ENCODE results near the gene GAS7.

Gene GAS7

GRCh38 chr17:10055262-10055975 lies 143.0 kb downstream of the GAS7 start:
- DNase-seq (ENCODE audit: low spot score): no peak
- in situ Hi-C loops (cut with MboI; ENCODE audit: low sequenced_read_pairs, unreplicated experiment): no loop called here
- TF ChIP-seq CTCF (IDR thresholded peaks at IDR 0.05; ENCODE audit: borderline replicate concordance, control extremely low read depth, extremely low read depth, insufficient read depth, missing control alignments): no peak

- TF ChIP-seq CTCF (IDR thresholded peaks at IDR 0.05; ENCODE audit: borderline replicate concordance, control extremely low read depth, extremely low read depth, insufficient read depth, missing control alignments): no peak
- in situ Hi-C loops (cut with MboI; ENCODE audit: low sequenced_read_pairs, unreplicated experiment): no loop called here
- no peak for DNase-seq (ENCODE audit: low spot score)
Measured at GRCh38 chr17:10053782-10054540, 144.4 kb downstream of the GAS7 start.

GRCh38 chr17:10052106-10052813 lies 146.1 kb downstream of the GAS7 start:
- no peak for TF ChIP-seq CTCF (IDR thresholded peaks at IDR 0.05; ENCODE audit: borderline replicate concordance, control extremely low read depth, extremely low read depth, insufficient read depth, missing control alignments)
- in situ Hi-C loops (cut with MboI; ENCODE audit: low sequenced_read_pairs, unreplicated experiment): no loop called here

GRCh38 chr17:10051112-10051511 lies 147.3 kb downstream of the GAS7 start:
- in situ Hi-C loops (cut with MboI; ENCODE audit: low sequenced_read_pairs, unreplicated experiment): no loop called here
- no peak for TF ChIP-seq CTCF (IDR thresholded peaks at IDR 0.05; ENCODE audit: borderline replicate concordance, control extremely low read depth, extremely low read depth, insufficient read depth, missing control alignments)
- no peak for DNase-seq (ENCODE audit: low spot score)

More at GRCh38 chr17:10052106-10052813, 146.1 kb downstream of the GAS7 start:
- DNase-seq (ENCODE audit: low spot score): no peak

GRCh38 chr17:10050597-10051101 lies 147.8 kb downstream of the GAS7 start:
- TF ChIP-seq CTCF (IDR thresholded peaks at IDR 0.05; ENCODE audit: borderline replicate concordance, control extremely low read depth, extremely low read depth, insufficient read depth, missing control alignments): no peak
- DNase-seq (ENCODE audit: low spot score): no peak
- in situ Hi-C loops (cut with MboI; ENCODE audit: low sequenced_read_pairs, unreplicated experiment): no loop called here

GRCh38 chr17:10048629-10049350 lies 149.6 kb downstream of the GAS7 start:
- DNase-seq (ENCODE audit: low spot score): no peak
- in situ Hi-C loops (cut with MboI; ENCODE audit: low sequenced_read_pairs, unreplicated experiment): no loop called here
- TF ChIP-seq CTCF (IDR thresholded peaks at IDR 0.05; ENCODE audit: borderline replicate concordance, control extremely low read depth, extremely low read depth, insufficient read depth, missing control alignments): no peak
